ENCODE measurements around the gene PDCD6IP. TPM values are rescaled to one million over a fixed set of nuclear protein-coding genes. Genes with fewer than 3 reads are reported as not detected.

PDCD6IP gene
- total RNA-seq, 1 donor from 2014 or later, result 184 TPM

DNA sequence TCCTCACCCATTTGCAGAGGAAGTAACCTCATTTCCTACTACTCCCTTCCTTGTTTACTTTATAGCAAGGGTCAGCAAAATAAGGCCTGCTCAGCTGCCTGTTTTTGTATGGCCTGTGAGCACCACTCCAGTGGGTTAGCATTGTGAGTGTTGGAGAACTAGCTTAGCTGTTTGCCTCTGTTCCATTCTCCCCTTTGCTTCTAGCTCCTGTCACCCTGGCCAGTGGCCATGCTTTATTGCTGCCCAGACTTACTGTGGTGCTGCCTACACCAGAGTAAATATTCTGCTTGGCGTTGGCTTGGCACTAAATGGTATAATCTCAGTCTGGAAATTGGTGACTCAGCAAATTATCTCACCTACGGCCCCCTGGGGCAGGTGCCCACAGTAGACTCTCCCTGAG is 8.8 kb downstream of the PDCD6IP start:
- TF ChIP-seq POLR2AphosphoS5 (IDR thresholded peaks at IDR 0.05; ENCODE audit: insufficient read depth in 1 of 2, low read depth in 1 of 2) (no peak), POLR2A (IDR thresholded peaks at IDR 0.05) (no peak)
- TF ChIP-seq, protein P1, sequence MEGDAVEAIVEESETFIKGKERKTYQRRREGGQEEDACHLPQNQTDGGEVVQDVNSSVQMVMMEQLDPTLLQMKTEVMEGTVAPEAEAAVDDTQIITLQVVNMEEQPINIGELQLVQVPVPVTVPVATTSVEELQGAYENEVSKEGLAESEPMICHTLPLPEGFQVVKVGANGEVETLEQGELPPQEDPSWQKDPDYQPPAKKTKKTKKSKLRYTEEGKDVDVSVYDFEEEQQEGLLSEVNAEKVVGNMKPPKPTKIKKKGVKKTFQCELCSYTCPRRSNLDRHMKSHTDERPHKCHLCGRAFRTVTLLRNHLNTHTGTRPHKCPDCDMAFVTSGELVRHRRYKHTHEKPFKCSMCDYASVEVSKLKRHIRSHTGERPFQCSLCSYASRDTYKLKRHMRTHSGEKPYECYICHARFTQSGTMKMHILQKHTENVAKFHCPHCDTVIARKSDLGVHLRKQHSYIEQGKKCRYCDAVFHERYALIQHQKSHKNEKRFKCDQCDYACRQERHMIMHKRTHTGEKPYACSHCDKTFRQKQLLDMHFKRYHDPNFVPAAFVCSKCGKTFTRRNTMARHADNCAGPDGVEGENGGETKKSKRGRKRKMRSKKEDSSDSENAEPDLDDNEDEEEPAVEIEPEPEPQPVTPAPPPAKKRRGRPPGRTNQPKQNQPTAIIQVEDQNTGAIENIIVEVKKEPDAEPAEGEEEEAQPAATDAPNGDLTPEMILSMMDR (IDR thresholded peaks at IDR 0.05), result no peak
- DNase-seq (ENCODE audit: extremely low spot score in 2 of 2), result no peak
- no peak overlapping the region for H3K27ac ChIP-seq
- intact Hi-C loops (cut with DNase I), result no loop called here
- H3K27me3 ChIP-seq, result no peaks in the 10 kb centered on the region
- H3K36me3 ChIP-seq, result peaks cover 0 to 4% of the 10 kb centered on the region in 2 donors
- peaks cover 63% of the 10 kb centered on the region for H3K4me1 ChIP-seq
- no peak overlapping the region for H3K4me3 ChIP-seq
- H3K9me3 ChIP-seq, result no peaks in the 10 kb centered on the region

DNA sequence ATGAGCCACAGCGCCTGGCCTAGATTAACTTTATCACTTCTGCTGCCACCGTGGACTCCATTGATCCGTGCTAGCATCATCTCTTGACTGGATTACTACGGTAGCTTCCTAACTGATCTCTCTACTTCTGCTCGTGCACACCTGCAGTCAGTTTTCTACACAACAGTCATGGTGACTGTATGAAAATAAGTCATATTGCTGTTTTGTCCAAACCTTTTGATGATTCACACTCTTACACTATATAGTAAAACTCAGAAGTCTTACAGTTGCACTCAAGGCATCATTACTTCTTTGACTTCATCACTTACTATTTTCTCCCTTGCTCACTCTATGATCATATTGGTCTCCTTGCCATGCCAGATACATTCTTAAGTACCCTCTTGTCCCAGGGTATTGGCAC is 10.1 kb downstream of the PDCD6IP start:
- Histone ChIP-seq H3K36me3 (peaks cover 0 to 4% of the 10 kb centered on the region in 2 donors), H3K27ac (no peak overlapping the region), H3K27me3 (no peaks in the 10 kb centered on the region), H3K9me3 (no peaks in the 10 kb centered on the region), H3K4me1 (peaks cover 51% of the 10 kb centered on the region), H3K4me3 (no peak overlapping the region)
- no peak for DNase-seq (ENCODE audit: extremely low spot score in 2 of 2)
- TF ChIP-seq POLR2A (IDR thresholded peaks at IDR 0.05), result no peak
- intact Hi-C loops (cut with DNase I), result no loop called here

DNA sequence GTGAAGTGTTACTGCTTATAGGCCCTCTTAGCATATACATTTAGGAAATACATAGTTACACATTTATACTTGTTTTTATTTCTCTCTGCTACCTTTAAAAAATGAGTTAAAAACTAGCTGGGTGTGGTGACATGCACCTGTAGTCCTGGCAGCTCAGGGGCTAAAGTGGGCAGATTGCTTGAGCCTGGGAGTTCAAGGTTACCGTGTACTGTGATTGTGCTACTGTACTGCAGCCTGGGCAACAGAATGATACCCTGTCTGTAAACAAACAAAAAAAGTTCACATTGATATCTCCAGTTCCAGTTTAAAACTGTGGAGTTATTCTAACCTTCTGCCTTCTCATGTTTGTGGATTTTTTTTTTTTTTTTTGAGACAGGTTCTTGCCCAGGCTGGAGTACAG is 12.1 kb downstream of the PDCD6IP start:
- DNase-seq (ENCODE audit: extremely low spot score in 2 of 2), result no peak
- no peak overlapping the region for H3K27ac ChIP-seq
- intact Hi-C loops (cut with DNase I), result no loop called here
- peaks cover 0 to 11% of the 10 kb centered on the region in 2 donors for H3K36me3 ChIP-seq
- H3K9me3 ChIP-seq, result no peaks in the 10 kb centered on the region
- H3K4me3 ChIP-seq, result no peak overlapping the region
- H3K4me1 ChIP-seq, result peaks cover 51% of the 10 kb centered on the region
- TF ChIP-seq, protein P1 (IDR thresholded peaks at IDR 0.05), result no peak
- TF ChIP-seq POLR2A (IDR thresholded peaks at IDR 0.05) (no peak), POLR2AphosphoS5 (IDR thresholded peaks at IDR 0.05; ENCODE audit: insufficient read depth in 1 of 2, low read depth in 1 of 2) (no peak)
- no peaks in the 10 kb centered on the region for H3K27me3 ChIP-seq

DNA sequence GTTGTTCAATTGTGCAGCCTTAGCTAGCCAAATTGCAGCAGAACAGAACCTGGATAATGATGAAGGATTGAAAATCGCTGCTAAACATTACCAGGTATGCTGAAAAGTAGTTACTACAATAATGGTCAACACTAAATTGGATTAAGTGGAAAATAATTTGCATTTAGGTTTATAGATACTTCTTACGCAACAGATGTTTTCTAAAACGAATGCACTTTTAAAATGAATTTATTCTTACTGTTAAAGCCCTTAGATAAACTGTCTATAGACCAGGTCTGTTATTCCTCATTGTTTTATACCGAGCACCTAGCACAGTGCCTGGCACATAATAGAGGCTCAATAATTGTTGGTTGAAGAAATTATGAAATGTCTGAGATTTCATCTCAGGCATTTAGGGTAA is 23.6 kb downstream of the PDCD6IP start:
- Histone ChIP-seq H3K27ac (no peak overlapping the region), H3K4me1 (no peaks in the 10 kb centered on the region), H3K9me3 (no peaks in the 10 kb centered on the region), H3K27me3 (no peaks in the 10 kb centered on the region), H3K4me3 (no peak overlapping the region), H3K36me3 (peaks cover 0 to 41% of the 10 kb centered on the region in 2 donors)
- TF ChIP-seq POLR2AphosphoS5 (IDR thresholded peaks at IDR 0.05; ENCODE audit: insufficient read depth in 1 of 2, low read depth in 1 of 2) (no peak), POLR2A (IDR thresholded peaks at IDR 0.05) (no peak)
- TF ChIP-seq, protein P1 (IDR thresholded peaks at IDR 0.05), result no peak
- intact Hi-C loops (cut with DNase I), result no loop called here
- no peak for DNase-seq (ENCODE audit: extremely low spot score in 2 of 2)

DNA sequence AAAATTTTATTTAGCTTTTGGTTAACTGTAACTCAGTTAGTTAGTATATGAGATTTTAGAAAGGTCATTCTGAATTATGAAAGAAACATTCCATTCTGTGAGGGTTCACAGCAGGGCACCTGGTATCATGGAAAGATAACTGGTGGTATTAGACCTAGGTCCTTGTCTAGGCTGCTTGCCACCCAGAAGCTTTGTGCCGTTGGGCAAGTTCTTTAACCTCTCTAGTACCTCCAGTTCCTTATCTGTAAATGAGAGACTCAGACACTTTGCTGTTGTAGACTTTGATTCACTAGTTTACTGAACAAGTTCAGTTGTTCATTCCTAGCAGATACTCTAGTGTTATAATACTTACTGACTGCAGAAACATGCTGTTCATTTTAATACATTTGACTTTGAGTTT is 25.4 kb downstream of the PDCD6IP start:
- peaks cover 0 to 50% of the 10 kb centered on the region in 2 donors for H3K36me3 ChIP-seq
- H3K9me3 ChIP-seq, result no peaks in the 10 kb centered on the region
- H3K4me1 ChIP-seq, result no peaks in the 10 kb centered on the region
- no peak for TF ChIP-seq POLR2AphosphoS5 (IDR thresholded peaks at IDR 0.05; ENCODE audit: insufficient read depth in 1 of 2, low read depth in 1 of 2)
- TF ChIP-seq, protein P1 (IDR thresholded peaks at IDR 0.05), result no peak
- TF ChIP-seq POLR2A (IDR thresholded peaks at IDR 0.05), result no peak
- H3K27ac ChIP-seq, result no peak overlapping the region
- no peak overlapping the region for H3K4me3 ChIP-seq
- no peak for DNase-seq (ENCODE audit: extremely low spot score in 2 of 2)
- H3K27me3 ChIP-seq, result no peaks in the 10 kb centered on the region
- intact Hi-C loops (cut with DNase I), result no loop called here
